ENCODE data around the gene SHH. TPM values are rescaled to one million over a fixed set of nuclear protein-coding genes. Genes with fewer than 3 reads are reported as not detected.
A peak's percentile ranks its signal among the peaks of the same experiment; 100 is the strongest.

SHH gene
- total RNA-seq, 1 donor from 2014 or later: 0.58 TPM

- Mint-ChIP-seq H3K36me3 (no peaks in the 10 kb centered on the region), H3K4me3 (no peak overlapping the region), H3K27me3 (ENCODE audit: low read depth) (peaks cover 15% of the 10 kb centered on the region), H3K9me3 (peaks cover 7% of the 10 kb centered on the region), H3K27ac (no peak overlapping the region), H3K4me1 (no peaks in the 10 kb centered on the region)
- TF ChIP-seq, protein P1, sequence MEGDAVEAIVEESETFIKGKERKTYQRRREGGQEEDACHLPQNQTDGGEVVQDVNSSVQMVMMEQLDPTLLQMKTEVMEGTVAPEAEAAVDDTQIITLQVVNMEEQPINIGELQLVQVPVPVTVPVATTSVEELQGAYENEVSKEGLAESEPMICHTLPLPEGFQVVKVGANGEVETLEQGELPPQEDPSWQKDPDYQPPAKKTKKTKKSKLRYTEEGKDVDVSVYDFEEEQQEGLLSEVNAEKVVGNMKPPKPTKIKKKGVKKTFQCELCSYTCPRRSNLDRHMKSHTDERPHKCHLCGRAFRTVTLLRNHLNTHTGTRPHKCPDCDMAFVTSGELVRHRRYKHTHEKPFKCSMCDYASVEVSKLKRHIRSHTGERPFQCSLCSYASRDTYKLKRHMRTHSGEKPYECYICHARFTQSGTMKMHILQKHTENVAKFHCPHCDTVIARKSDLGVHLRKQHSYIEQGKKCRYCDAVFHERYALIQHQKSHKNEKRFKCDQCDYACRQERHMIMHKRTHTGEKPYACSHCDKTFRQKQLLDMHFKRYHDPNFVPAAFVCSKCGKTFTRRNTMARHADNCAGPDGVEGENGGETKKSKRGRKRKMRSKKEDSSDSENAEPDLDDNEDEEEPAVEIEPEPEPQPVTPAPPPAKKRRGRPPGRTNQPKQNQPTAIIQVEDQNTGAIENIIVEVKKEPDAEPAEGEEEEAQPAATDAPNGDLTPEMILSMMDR (IDR thresholded peaks at IDR 0.05; ENCODE audit: unreplicated experiment): no peak
- DNase-seq (ENCODE audit: low spot score in 2 of 2, unreplicated experiment in 2 of 2): peak in 1 of 2 experiments; percentile 6
Measured at GRCh38 chr7:155857141-155857540, 44.9 kb upstream of the SHH start.

DNA sequence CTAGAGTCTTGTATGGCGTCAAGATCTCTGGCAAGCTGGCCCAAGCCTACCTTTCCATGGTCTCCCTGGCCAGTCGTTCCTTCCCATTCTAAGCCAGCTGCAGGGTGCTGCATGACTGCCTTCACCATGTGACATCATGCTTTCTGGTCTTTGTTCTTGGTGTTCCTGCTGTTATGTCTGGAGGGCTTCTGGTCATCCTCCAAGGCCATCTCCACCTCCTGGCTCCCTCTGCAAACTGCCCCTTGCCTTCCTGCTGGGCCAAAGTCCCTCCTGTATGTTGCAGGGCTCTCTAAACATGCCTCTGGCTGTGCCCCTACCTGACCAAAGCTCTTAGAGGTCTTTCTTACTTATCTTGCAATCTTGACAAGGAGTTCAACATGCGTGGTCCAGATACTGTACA is 44.4 kb upstream of the SHH start:
- H3K36me3 Mint-ChIP-seq: no peaks in the 10 kb centered on the region
- H3K27me3 Mint-ChIP-seq (ENCODE audit: low read depth): peaks cover 14% of the 10 kb centered on the region
- H3K27ac Mint-ChIP-seq: no peak overlapping the region
- TF ChIP-seq, protein P1 (IDR thresholded peaks at IDR 0.05; ENCODE audit: unreplicated experiment): no peak
- no peak overlapping the region for H3K4me3 Mint-ChIP-seq
- H3K9me3 Mint-ChIP-seq: peaks cover 7% of the 10 kb centered on the region
- H3K4me1 Mint-ChIP-seq: no peaks in the 10 kb centered on the region
- peak in 1 of 2 experiments; percentile 21 for DNase-seq (ENCODE audit: low spot score in 2 of 2, unreplicated experiment in 2 of 2)

GRCh38 chr7:155852426-155853301 is 40.4 kb upstream of the SHH start:
- Mint-ChIP-seq H3K4me1 (no peaks in the 10 kb centered on the region), H3K36me3 (no peaks in the 10 kb centered on the region), H3K27ac (no peak overlapping the region), H3K27me3 (ENCODE audit: low read depth) (peaks cover 22% of the 10 kb centered on the region), H3K9me3 (peaks cover 7% of the 10 kb centered on the region), H3K4me3 (no peak overlapping the region)
- TF ChIP-seq, protein P1 (IDR thresholded peaks at IDR 0.05; ENCODE audit: unreplicated experiment): no peak
- peak in 1 of 2 experiments; percentile 16 for DNase-seq (ENCODE audit: low spot score in 2 of 2, unreplicated experiment in 2 of 2)

- peak in 1 of 2 experiments; percentile 32 for DNase-seq (ENCODE audit: low spot score in 2 of 2, unreplicated experiment in 2 of 2)
- H3K27ac Mint-ChIP-seq: no peak overlapping the region
- no peaks in the 10 kb centered on the region for H3K4me1 Mint-ChIP-seq
- no peaks in the 10 kb centered on the region for H3K36me3 Mint-ChIP-seq
- TF ChIP-seq, protein P1 (IDR thresholded peaks at IDR 0.05; ENCODE audit: unreplicated experiment): no peak
- H3K9me3 Mint-ChIP-seq: peaks cover 7% of the 10 kb centered on the region
- peaks cover 22% of the 10 kb centered on the region for H3K27me3 Mint-ChIP-seq (ENCODE audit: low read depth)
- no peak overlapping the region for H3K4me3 Mint-ChIP-seq
Measured at GRCh38 chr7:155851892-155852291, 39.6 kb upstream of the SHH start.

- H3K9me3 Mint-ChIP-seq: peaks cover 7% of the 10 kb centered on the region
- no peak overlapping the region for H3K4me3 Mint-ChIP-seq
- no peaks in the 10 kb centered on the region for H3K4me1 Mint-ChIP-seq
- H3K27me3 Mint-ChIP-seq (ENCODE audit: low read depth): peaks cover 22% of the 10 kb centered on the region
- peak in 1 of 2 experiments; percentile 16 for DNase-seq (ENCODE audit: low spot score in 2 of 2, unreplicated experiment in 2 of 2)
- TF ChIP-seq, protein P1 (IDR thresholded peaks at IDR 0.05; ENCODE audit: unreplicated experiment): no peak
- no peak overlapping the region for H3K27ac Mint-ChIP-seq
- H3K36me3 Mint-ChIP-seq: no peaks in the 10 kb centered on the region
Measured at GRCh38 chr7:155850766-155851678, 38.8 kb upstream of the SHH start.
